ENCODE results near the gene MYO5B.

MYO5B gene

GRCh38 chr18:49884465-49884864 lies 310.5 kb downstream of the MYO5B start:
- no peak for DNase-seq (ENCODE audit: low read depth)

DNA sequence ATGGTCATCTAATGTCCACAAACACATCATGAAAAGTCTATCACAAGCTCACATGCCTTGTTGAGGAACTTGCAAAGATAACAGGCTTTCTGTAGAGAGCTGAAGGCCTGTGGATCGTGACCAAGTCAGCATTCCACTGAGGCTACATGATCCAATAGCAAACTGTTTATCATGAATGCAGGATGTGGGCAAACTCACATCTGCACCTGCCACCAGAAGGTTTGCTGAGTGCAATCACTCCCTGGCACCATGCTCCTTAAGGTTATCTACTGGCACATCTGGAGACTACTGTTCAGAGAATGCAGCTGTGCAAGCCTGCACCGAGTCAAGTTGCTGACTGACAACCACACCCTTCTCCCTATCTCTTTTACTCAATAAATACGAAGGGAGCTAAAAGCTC lies 314.3 kb downstream of the MYO5B start:
- DNase-seq (ENCODE audit: low read depth), result no peak

DNA sequence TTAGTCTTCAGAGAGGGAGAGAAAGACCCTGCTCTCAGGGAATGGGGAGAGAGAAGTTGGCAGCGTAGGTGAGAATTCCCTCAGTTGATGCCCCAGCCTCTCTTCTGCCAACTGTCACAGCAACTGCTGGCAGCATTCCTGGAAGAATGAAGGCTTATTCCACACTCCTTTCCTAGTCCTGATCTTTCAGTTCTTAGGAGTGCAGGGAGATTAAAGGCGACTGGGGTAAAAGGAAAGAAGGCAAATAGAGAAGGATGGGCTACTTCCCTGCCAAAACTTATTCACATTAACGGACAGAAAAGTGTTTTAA lies 315.7 kb downstream of the MYO5B start:
- no peak for DNase-seq (ENCODE audit: low read depth)

DNA sequence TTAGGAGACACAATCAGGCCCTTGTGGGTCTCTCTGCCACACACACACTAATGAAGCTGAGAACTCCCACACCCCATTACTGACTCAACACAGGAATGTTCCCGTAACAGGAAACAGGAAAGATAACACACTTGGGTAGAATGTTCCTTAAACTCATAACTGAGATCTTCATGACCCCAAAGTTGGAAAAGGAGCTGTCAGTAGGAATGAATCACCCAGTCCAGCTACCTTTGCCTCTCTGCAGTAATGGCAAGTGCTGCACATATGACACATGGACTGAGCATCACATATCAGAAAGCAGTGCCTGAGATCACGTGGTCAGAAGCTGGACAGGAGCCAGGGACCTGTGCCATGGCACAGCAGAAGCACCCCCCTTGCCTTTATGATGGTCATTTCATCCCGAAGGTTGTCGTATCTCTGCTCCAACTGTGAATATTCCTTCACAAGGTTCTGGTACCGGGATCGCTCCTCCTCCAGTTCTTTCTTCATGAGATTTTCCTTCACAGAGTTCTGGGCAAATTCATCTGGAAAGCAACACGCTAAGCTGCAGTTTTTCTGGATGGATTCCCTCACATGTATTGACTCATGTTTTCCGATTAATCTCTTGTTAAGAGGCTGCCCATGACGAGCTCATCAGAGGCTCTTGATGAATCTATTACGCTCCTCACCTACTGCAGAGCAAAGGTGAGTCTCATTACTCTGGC lies 316.2 kb downstream of the MYO5B start:
- no peak for DNase-seq (ENCODE audit: low read depth)

- DNase-seq (ENCODE audit: low read depth), result no peak
Measured at GRCh38 chr18:49878015-49878414, 316.9 kb downstream of the MYO5B start.

DNA sequence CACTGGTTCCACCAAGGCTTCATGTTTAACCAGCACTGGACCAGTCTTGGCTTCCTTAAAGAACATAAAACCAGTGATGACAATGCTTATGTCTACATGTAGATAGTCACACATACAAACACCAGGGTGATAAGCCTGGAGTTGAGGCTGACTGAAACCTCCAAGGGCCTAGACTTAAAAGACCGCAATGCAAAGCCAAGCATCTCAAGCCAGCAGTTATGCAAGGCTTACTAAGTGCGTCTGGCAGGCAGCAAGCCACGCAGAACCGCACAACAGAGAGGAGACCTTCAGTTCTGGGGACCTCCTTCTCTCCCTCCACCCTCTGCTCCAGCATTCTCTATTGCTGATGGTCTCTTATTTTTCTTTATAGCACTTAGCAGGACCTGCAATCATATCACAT lies 318.4 kb downstream of the MYO5B start:
- no peak for DNase-seq (ENCODE audit: low read depth)

- no peak for DNase-seq (ENCODE audit: low read depth)
Measured at GRCh38 chr18:49875783-49876182, 319.2 kb downstream of the MYO5B start.

- no peak for DNase-seq (ENCODE audit: low read depth)
Measured at GRCh38 chr18:49875155-49875554, 319.8 kb downstream of the MYO5B start.

GRCh38 chr18:49874238-49874637 lies 320.7 kb downstream of the MYO5B start:
- DNase-seq (ENCODE audit: low read depth), result no peak

GRCh38 chr18:49869354-49869753 lies 325.6 kb downstream of the MYO5B start:
- DNase-seq (ENCODE audit: low read depth), result no peak

DNA sequence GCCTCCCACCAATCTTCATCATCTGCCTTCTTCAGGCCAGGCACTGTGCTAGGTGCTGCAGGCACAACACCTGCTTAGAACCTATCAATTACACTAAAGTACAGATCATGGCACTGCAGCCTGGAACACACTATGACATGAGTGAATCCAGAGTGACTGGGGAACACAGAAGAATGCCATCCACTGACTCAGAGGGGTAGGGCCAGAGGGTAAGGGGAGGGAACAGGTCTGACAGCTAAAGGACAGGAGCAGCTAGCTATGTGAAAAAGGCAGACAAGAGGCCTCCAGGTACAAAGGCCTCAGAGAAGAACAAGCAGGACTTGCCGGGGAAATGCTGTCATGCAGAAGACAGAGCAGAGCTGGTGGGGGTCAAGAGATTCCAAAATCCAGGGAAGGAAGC lies 328.3 kb downstream of the MYO5B start:
- DNase-seq (ENCODE audit: low read depth), result no peak

DNA sequence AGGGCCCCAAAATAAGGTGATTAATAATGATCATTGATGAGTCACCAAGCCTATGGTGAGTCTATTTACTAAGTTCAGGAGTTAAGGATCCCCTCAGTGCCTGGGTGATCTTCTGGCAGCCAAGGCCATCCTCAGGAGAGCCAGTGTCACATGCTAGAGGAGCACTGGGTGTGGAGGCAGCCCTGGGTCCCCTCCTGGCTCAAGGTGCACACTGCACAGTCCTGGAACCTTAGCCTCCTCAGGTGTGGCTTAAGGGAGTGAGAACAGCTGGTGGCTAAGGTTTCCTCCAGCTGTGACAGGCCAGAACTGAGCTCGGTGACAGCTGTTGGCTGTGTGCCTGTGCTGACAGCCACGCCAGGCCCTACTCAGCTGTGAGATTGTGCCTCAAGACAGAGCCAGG lies 329.5 kb downstream of the MYO5B start:
- no peak for DNase-seq (ENCODE audit: low read depth)

GRCh38 chr18:49863769-49864621 lies 331.0 kb downstream of the MYO5B start:
- DNase-seq (ENCODE audit: low read depth), result no peak

DNA sequence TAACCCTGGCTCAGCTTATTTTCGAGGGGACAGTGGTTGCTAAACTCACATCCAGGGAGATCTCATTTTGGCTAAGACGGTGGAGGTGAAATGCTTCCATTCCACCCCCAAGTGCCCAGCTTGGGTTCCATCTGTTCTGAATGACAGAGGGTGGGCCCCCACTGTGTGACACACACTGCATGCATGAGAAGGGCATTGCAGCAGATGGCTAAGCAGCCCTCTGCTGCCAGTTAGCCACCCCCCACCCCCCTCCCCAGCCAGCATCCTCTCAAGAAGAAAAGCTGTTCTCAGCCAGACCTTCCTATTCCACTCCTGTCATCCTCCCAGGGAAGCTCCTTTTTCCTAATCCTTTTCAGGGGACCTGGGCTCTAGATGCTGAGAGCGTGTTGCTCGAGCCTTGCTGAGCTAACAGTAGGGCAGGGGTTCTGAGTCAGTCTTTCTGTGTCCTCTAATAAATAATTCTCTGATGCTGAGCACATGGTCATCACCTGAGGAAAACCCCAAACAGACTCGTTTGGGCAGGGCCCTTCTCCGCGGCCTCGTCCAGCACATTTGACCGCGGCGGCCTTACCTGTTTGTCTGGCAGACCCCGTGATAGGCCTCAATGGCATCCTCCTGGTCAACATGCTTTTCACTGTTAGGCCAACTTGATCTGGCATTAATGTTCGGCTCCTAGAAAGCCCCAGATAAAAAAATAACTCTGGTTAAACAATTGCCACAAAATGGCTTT lies 332.1 kb downstream of the MYO5B start:
- no peak for DNase-seq (ENCODE audit: low read depth)

DNA sequence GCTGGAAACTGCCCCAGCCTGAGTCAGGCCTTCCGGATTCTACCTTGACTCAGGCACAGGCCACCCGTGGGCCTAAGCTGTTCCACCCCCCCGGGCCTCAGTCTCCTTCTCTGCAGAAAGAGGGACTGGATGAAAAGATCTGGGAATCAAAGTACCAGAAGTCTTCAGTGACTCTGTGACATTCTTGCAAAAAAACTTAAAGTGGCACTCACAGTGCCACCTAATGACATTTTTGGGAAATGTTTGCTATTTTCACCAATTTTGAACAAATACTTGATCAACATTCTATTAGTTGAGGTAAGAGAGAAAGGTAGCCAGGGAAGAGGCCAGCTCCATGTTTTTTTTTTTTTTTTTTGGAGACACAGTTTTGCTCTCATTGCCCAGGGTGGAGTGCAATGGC lies 333.3 kb downstream of the MYO5B start:
- no peak for DNase-seq (ENCODE audit: low read depth)

- no peak for DNase-seq (ENCODE audit: low read depth)
Measured at GRCh38 chr18:49859725-49860124, 335.2 kb downstream of the MYO5B start.

DNA sequence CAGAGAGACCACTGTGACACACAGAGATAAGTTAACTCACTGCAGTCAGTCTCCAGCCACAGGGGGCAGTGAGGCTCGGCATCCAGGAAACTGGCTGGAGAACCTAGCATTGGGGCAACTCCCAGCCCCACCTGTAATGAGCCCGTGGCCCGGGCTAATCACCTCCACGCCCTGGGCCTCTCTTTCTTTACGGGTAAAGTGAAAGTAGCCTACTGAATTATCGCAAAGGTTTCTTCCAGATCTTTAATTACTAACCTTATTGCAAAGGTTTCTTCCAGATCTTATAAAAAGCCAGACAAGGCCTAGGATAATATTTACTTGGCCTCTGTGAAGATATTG lies 336.0 kb downstream of the MYO5B start:
- DNase-seq (ENCODE audit: low read depth), result no peak

GRCh38 chr18:49858309-49859020 lies 336.5 kb downstream of the MYO5B start:
- DNase-seq (ENCODE audit: low read depth), result peak; percentile 38

GRCh38 chr18:49857708-49858107 lies 337.2 kb downstream of the MYO5B start:
- no peak for DNase-seq (ENCODE audit: low read depth)

- no peak for DNase-seq (ENCODE audit: low read depth)
Measured at GRCh38 chr18:49856496-49856895, 338.5 kb downstream of the MYO5B start.

DNA sequence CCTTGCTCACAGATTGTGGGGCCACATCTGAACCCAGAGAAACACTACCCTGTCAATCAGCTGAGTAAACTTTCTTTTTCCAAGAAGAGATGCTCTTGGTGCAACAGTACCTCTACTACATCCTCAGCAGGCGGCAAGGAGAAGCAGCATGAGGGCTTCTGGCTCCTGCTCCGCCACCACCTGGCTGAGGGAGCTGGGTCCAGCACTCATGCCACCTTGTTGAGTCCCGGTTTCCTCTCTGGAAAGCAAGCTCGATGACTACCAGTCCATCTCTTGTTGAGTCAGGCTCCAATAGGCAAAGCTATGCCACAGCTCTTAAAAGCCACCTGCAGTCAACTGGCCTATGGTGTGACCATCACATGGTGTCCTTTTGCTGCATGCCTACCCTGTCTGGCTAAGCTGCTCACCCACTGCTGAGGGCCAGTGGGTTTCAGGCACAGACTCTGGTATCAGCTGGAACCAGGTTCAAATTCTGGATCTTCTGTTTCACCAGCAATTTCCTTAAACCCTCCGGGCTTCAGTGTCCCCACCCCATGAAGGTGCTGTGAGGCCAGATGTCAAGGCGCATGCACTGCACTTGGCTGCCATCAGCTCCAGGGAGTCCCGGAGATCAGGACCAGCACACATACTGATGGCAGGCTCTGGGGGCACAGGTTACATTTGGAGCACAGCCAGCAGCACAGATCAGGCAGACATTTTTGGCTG lies 339.1 kb downstream of the MYO5B start:
- DNase-seq (ENCODE audit: low read depth), result no peak

DNA sequence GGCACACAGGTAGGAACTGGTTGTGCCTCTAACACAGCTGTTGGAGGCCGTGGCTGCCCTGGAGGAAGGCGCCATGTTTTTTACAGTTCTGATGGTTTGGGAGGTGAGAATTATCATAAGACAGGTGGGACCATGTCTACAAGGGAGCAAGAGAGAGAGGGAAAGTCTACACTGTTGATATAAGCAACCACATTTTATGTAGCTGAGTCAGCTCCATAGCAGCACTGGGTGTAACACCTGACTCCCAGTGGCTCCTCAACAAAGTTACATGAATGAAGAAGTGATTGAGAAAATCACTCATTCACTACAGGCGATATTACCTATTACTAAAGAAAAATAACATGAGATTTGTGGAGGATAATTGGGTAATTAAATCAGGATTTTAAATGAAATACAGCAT lies 340.3 kb downstream of the MYO5B start:
- no peak for DNase-seq (ENCODE audit: low read depth)

Measured in stimulated activated CD8-positive, alpha-beta memory T cell treated with anti-CD3 and anti-CD28 coated beads, Interleukin-15, amount 100 ng/mL, for 24 hours (primary cell).